Activated T-helper 1 cell treated with anti-CD3 and anti-CD28 coated beads, Interleukin-12 subunit alpha, Interleukin-12 subunit beta, Interleukin-2, Interleukin-4 antibody, amounts not matched to agents 30 ng/mL and 10 ng/mL and 1 ng/mL, durations not matched to agents 14 hours and 24 hours and 36 hours (primary cell): ENCODE measurements around the gene PSD. TPM values are rescaled to one million over a fixed set of nuclear protein-coding genes. Genes with fewer than 3 reads are reported as not detected.

Source experiments
- DNase-seq: peaks from one replicate; pipeline ENCODE4 v3.0.0; 2021; ENCODE audit warnings: low spot score
- H3K27ac Mint-ChIP-seq: one replicate; pipeline ENCODE4 v1.8.0; 2021; ENCODE audit warnings: mild to moderate bottlenecking, mixed read lengths
- H3K27me3 Mint-ChIP-seq: one replicate; pipeline ENCODE4 v1.8.0; 2022; ENCODE audit warnings: mild to moderate bottlenecking, moderate library complexity, mixed read lengths; ENCODE audit not compliant: insufficient read depth
- H3K36me3 Mint-ChIP-seq: one replicate; pipeline ENCODE4 v1.8.0; 2021; ENCODE audit warnings: low read depth, mixed read lengths
- H3K4me1 Mint-ChIP-seq: one replicate; pipeline ENCODE4 v1.8.0; 2021; ENCODE audit warnings: low read depth, mixed read lengths
- H3K4me3 Mint-ChIP-seq: one replicate; pipeline ENCODE4 v1.8.0; 2021; ENCODE audit warnings: mild to moderate bottlenecking, moderate library complexity, mixed read lengths
- H3K9me3 Mint-ChIP-seq: one replicate; pipeline ENCODE4 v1.8.0; 2021; ENCODE audit warnings: mixed read lengths
- intact Hi-C: fragments of 100-400 bp; cut with micrococcal nuclease; formaldehyde crosslinking; loops from one replicate; pipeline ENCODE4 v1.15.1; 2024
- total RNA-seq: library from RNA; stranded (reverse); gene quantifications from 2 replicates; pipeline ENCODE4 v1.2.3, GENCODE V29; 2022

PSD gene
- total RNA-seq, 1 donor from 2014 or later = 9.9 TPM

- Mint-ChIP-seq H3K4me1 (peaks cover 36% of the 10 kb centered on the region), H3K27me3 (peaks cover 9% of the 10 kb centered on the region), H3K9me3 (no peaks in the 10 kb centered on the region), H3K4me3 (peak overlapping the region; percentile 99), H3K27ac (peak overlapping the region; percentile 60), H3K36me3 (peaks cover 14% of the 10 kb centered on the region)
- DNase-seq = peak; percentile 37
- intact Hi-C loops = loop anchor here (1.0 kb wide), 11 partner anchors 10 to 270 kb away; partner anchors contain the start of genes ACTR1A, CUEDC2, NFKB2 and NOLC1
Observed at GRCh38 chr10:102421757-102422512, 3.4 kb upstream of the PSD start.

GRCh38 chr10:102421507-102421756 lies 2.8 kb upstream of the PSD start:
- intact Hi-C loops = loop anchor here (1.0 kb wide), 8 partner anchors 11 to 269 kb away; partner anchors contain the start of genes ACTR1A, CUEDC2, NFKB2 and NOLC1
- H3K36me3 Mint-ChIP-seq = peaks cover 14% of the 10 kb centered on the region
- DNase-seq = no peak
- peaks cover 34% of the 10 kb centered on the region for H3K4me1 Mint-ChIP-seq
- H3K9me3 Mint-ChIP-seq = no peaks in the 10 kb centered on the region
- peak overlapping the region; percentile 40 for H3K27ac Mint-ChIP-seq
- H3K4me3 Mint-ChIP-seq = peak overlapping the region; percentile 99
- H3K27me3 Mint-ChIP-seq = peaks cover 9% of the 10 kb centered on the region

GRCh38 chr10:102420714-102421506 lies 2.3 kb upstream of the PSD start, which contains the start of gene FBXL15:
TSS of gene FBXL15 (plus strand) at chr10:102420836. CDS start at chr10:102421130, 294 bp downstream.
- H3K27ac Mint-ChIP-seq = peak within 1 kb of the TSS; percentile 98
- no peaks in the 10 kb centered on the region for H3K9me3 Mint-ChIP-seq
- peak within 1 kb of the TSS; percentile 99 for H3K4me3 Mint-ChIP-seq
- peaks cover 34% of the 10 kb centered on the region for H3K4me1 Mint-ChIP-seq
- DNase-seq = peak; percentile 96
- peaks cover 14% of the 10 kb centered on the region for H3K36me3 Mint-ChIP-seq
- peaks cover 9% of the 10 kb centered on the region for H3K27me3 Mint-ChIP-seq
- intact Hi-C loops = loop anchor here (1.0 kb wide), 9 partner anchors 11 to 269 kb away; partner anchors contain the start of genes ACTR1A, CUEDC2, GBF1 and NFKB2

GRCh38 chr10:102420181-102420713 lies 1.7 kb upstream of the PSD start:
- peaks cover 12% of the 10 kb centered on the region for H3K27me3 Mint-ChIP-seq
- no peaks in the 10 kb centered on the region for H3K9me3 Mint-ChIP-seq
- peaks cover 14% of the 10 kb centered on the region for H3K36me3 Mint-ChIP-seq
- intact Hi-C loops = loop anchor here (1.0 kb wide), 1 partner anchor 175 kb away; the partner anchor contains the start of gene GBF1
- H3K27ac Mint-ChIP-seq = peak overlapping the region; percentile 98
- H3K4me3 Mint-ChIP-seq = peak overlapping the region; percentile 99
- no peak for DNase-seq
- H3K4me1 Mint-ChIP-seq = peaks cover 34% of the 10 kb centered on the region

- intact Hi-C loops = loop anchor here (1.0 kb wide), 1 partner anchor 174 kb away; the partner anchor contains the start of gene GBF1
- DNase-seq = peak; percentile 76
- Mint-ChIP-seq H3K4me3 (peak overlapping the region; percentile 99), H3K4me1 (peaks cover 34% of the 10 kb centered on the region), H3K27ac (peak overlapping the region; percentile 87), H3K36me3 (peaks cover 14% of the 10 kb centered on the region), H3K27me3 (peaks cover 12% of the 10 kb centered on the region), H3K9me3 (no peaks in the 10 kb centered on the region)
Observed at GRCh38 chr10:102419269-102420180, 940 bp upstream of the PSD start.

GRCh38 chr10:102416695-102417094 lies 1.9 kb downstream of the PSD start:
- Mint-ChIP-seq H3K27me3 (peaks cover 20% of the 10 kb centered on the region), H3K27ac (no peak overlapping the region), H3K4me1 (peaks cover 31% of the 10 kb centered on the region), H3K36me3 (peaks cover 3% of the 10 kb centered on the region), H3K9me3 (no peaks in the 10 kb centered on the region), H3K4me3 (no peak overlapping the region)
- intact Hi-C loops = no loop called here
- no peak for DNase-seq

- Mint-ChIP-seq H3K4me1 (peaks cover 35% of the 10 kb centered on the region), H3K9me3 (no peaks in the 10 kb centered on the region), H3K27ac (no peak overlapping the region), H3K27me3 (peaks cover 24% of the 10 kb centered on the region), H3K4me3 (no peak overlapping the region), H3K36me3 (peaks cover 3% of the 10 kb centered on the region)
- intact Hi-C loops = no loop called here
- DNase-seq = no peak
Observed at GRCh38 chr10:102416283-102416682, 2.3 kb downstream of the PSD start.

GRCh38 chr10:102414749-102415148 lies 3.8 kb downstream of the PSD start:
- DNase-seq = no peak
- Mint-ChIP-seq H3K27me3 (peaks cover 30% of the 10 kb centered on the region), H3K4me1 (peaks cover 32% of the 10 kb centered on the region), H3K9me3 (no peaks in the 10 kb centered on the region), H3K27ac (no peak overlapping the region), H3K36me3 (no peaks in the 10 kb centered on the region), H3K4me3 (no peak overlapping the region)
- intact Hi-C loops = no loop called here

- H3K4me1 Mint-ChIP-seq = peaks cover 31% of the 10 kb centered on the region
- no peaks in the 10 kb centered on the region for H3K9me3 Mint-ChIP-seq
- peaks cover 33% of the 10 kb centered on the region for H3K27me3 Mint-ChIP-seq
- no peak for DNase-seq
- no peak overlapping the region for H3K4me3 Mint-ChIP-seq
- H3K36me3 Mint-ChIP-seq = no peaks in the 10 kb centered on the region
- intact Hi-C loops = no loop called here
- H3K27ac Mint-ChIP-seq = peak overlapping the region; percentile 8
Observed at GRCh38 chr10:102413806-102414561, 4.6 kb downstream of the PSD start.

- H3K4me1 Mint-ChIP-seq = peaks cover 33% of the 10 kb centered on the region
- no peak overlapping the region for H3K27ac Mint-ChIP-seq
- H3K4me3 Mint-ChIP-seq = no peak overlapping the region
- H3K36me3 Mint-ChIP-seq = peaks cover 2% of the 10 kb centered on the region
- peaks cover 35% of the 10 kb centered on the region for H3K27me3 Mint-ChIP-seq
- intact Hi-C loops = no loop called here
- DNase-seq = peak; percentile 55
- no peaks in the 10 kb centered on the region for H3K9me3 Mint-ChIP-seq
Observed at GRCh38 chr10:102413053-102413705, 5.4 kb downstream of the PSD start.

- intact Hi-C loops = no loop called here
Observed at GRCh38 chr10:102412293-102412692, 6.3 kb downstream of the PSD start.

More at GRCh38 chr10:102412293-102412692, 6.3 kb downstream of the PSD start:
- H3K27me3 Mint-ChIP-seq = peaks cover 32% of the 10 kb centered on the region
- peaks cover 37% of the 10 kb centered on the region for H3K4me1 Mint-ChIP-seq
- H3K36me3 Mint-ChIP-seq = peaks cover 3% of the 10 kb centered on the region
- H3K27ac Mint-ChIP-seq = no peak overlapping the region
- no peak overlapping the region for H3K4me3 Mint-ChIP-seq
- DNase-seq = no peak
- no peaks in the 10 kb centered on the region for H3K9me3 Mint-ChIP-seq
